ENCODE data around the gene DDX59. TPM values are rescaled to one million over a fixed set of nuclear protein-coding genes. Genes with fewer than 3 reads are reported as not detected.

The DDX59 gene
- total and polyA plus RNA-seq, 10 of the 15 experiments (the other 5 are each of a cell fraction or from before 2014, with no cell fraction given), result 17.3 to 42.1 (median 23.6) TPM

- intact Hi-C loops (cut with micrococcal nuclease; ENCODE audit: unreplicated experiment), result loop anchor here (5.0 kb wide), 3 partner anchors 257 to 342 kb away; no protein-coding TSS in a partner anchor
Measured at GRCh38 chr1:200629876-200630514, 39.7 kb downstream of the DDX59 start.

More at GRCh38 chr1:200629876-200630514, 39.7 kb downstream of the DDX59 start:
- H3K79me2 ChIP-seq (ENCODE audit: control insufficient read depth, insufficient read depth, low read length), result no peaks in the 10 kb centered on the region
- SMC1A ChIA-PET (ENCODE audit: uncharacterized antibody, unreplicated experiment), result interaction anchor here (0.7 to 3.3 kb wide), 7 partner anchors 10 to 151 kb away, joined by 3 to 46 read pairs (median 3); partner anchors contain the start of gene DDX59
- no peak overlapping the region for H2AFZ ChIP-seq (ENCODE audit: control insufficient read depth, low read depth, low read length)
- no peak for DNase-seq (ENCODE audit: low read depth, low spot score)
- no peak overlapping the region for H3K27ac ChIP-seq (ENCODE audit: control insufficient read depth, insufficient read depth)
- no peak overlapping the region for H3K4me3 ChIP-seq
- 99% methylated on average over 9 of the region's 9 CpGs for WGBS (ENCODE audit: insufficient coverage, insufficient replicate concordance, low lambda C conversion rate, missing lambda C conversion rate)
- H3K9ac ChIP-seq (ENCODE audit: control insufficient read depth, insufficient read depth, low read length), result no peak overlapping the region
- H3K36me3 ChIP-seq (ENCODE audit: control insufficient read depth in 2 of 2, insufficient read depth in 2 of 2, low read length in 1 of 2), result no peaks in the 10 kb centered on the region
- RAD21 ChIA-PET (ENCODE audit: unreplicated experiment), result interaction anchor here (0.7 to 10.2 kb wide), 3 partner anchors 8 to 145 kb away, joined by 3 to 175 read pairs (median 4); partner anchors contain the start of gene DDX59
- FAIRE-seq, result no peak
- CTCF ChIA-PET, result interaction anchor here (0.6 to 1.6 kb wide), 4 partner anchors 34 to 342 kb away, joined by 3 to 5 read pairs (median 4); no protein-coding TSS in a partner anchor
- BruUV-seq (replicated peaks), result no TSS peak
- no peaks in the 10 kb centered on the region for H3K27me3 ChIP-seq (replicated peaks in 1 of 2; ENCODE audit: control insufficient read depth in 2 of 2, insufficient read depth in 2 of 2, low read length in 1 of 2)
- peaks cover 35% of the 10 kb centered on the region for H3K4me1 ChIP-seq (ENCODE audit: control insufficient read depth, insufficient read depth, low read length)
- ATAC-seq, result no peak
- no peak for TF ChIP-seq KDM1A (IDR thresholded peaks at IDR 0.05; ENCODE audit: borderline replicate concordance)
- no peak for TF ChIP-seq PKNOX1 (IDR thresholded peaks at IDR 0.05)
- TF ChIP-seq CUX1 (IDR thresholded peaks at IDR 0.05; ENCODE audit: insufficient replicate concordance, low read depth, low read length), result no peak
- no peak for TF ChIP-seq MEF2B (IDR thresholded peaks at IDR 0.05; ENCODE audit: partially characterized antibody, poor library complexity, severe bottlenecking)
- no peak for TF ChIP-seq ZNF622 (IDR thresholded peaks at IDR 0.05)
- no peak for TF ChIP-seq NFYA (IDR thresholded peaks at IDR 0.05; ENCODE audit: borderline replicate concordance, low read depth, low read length)
- TF ChIP-seq RCOR1 (conservative IDR thresholded peaks at IDR 0.05; ENCODE audit: low read depth, low read length), result no peak
- POLR2A ChIA-PET, result interaction anchor here (0.6 to 0.7 kb wide), 2 partner anchors 12 to 380 kb away, joined by 3 to 4 read pairs; no protein-coding TSS in a partner anchor
- H3K9me3 ChIP-seq (replicated peaks; ENCODE audit: control insufficient read depth, insufficient read depth, low read length), result no peaks in the 10 kb centered on the region
- in situ Hi-C loops (cut with MboI), result no loop called here
- no peaks in the 10 kb centered on the region for H4K20me1 ChIP-seq (ENCODE audit: control insufficient read depth, insufficient read depth)
- H3K4me2 ChIP-seq (ENCODE audit: control insufficient read depth, insufficient read depth), result no peak overlapping the region

Measured in GM12878 (cell line).